ENCODE data around the gene ATP6V1B1.

GRCh38 chr2:70916291-70916690, 19.4 kb upstream of the ATP6V1B1 start:
- TF ChIP-seq EP300 (IDR thresholded peaks at IDR 0.05; ENCODE audit: low read depth in 2 of 2, low read length in 2 of 2) (no peak), EP300 (CRISPR knock-in tag; IDR thresholded peaks at IDR 0.05; ENCODE audit: borderline replicate concordance) (no peak), CTCF (CRISPR knock-in tag; IDR thresholded peaks at IDR 0.05) (no peak), TFDP1 (CRISPR knock-in tag; IDR thresholded peaks at IDR 0.05; ENCODE audit: borderline replicate concordance) (no peak), USF2 (IDR thresholded peaks at IDR 0.05; ENCODE audit: low read depth, low read length) (no peak), USF2 (CRISPR knock-in tag; IDR thresholded peaks at IDR 0.05; ENCODE audit: borderline replicate concordance) (no peak), TOE1 (CRISPR knock-in tag; IDR thresholded peaks at IDR 0.05) (no peak), CREB1 (IDR thresholded peaks at IDR 0.05) (no peak), CREB1 (CRISPR knock-in tag; IDR thresholded peaks at IDR 0.05) (no peak)

Measured in HepG2 (cell line).